K562 (cell line): ENCODE measurements around the gene REG3A.

ENCODE experiments used
- CREM ChIP-seq: IDR thresholded peaks from 2 replicates; pipeline ENCODE4 v1.6.1; 2014; ENCODE audit warnings: antibody characterized with exemption, low read depth
- EZH2 ChIP-seq: IDR thresholded peaks from 2 replicates; pipeline ENCODE4 v1.6.1; 2012; ENCODE audit warnings: low read depth, mild to moderate bottlenecking, inconsistent platforms, low read length, borderline replicate concordance
- KDM5B ChIP-seq: fragments of 200-600 bp; sonication (generic); IDR thresholded peaks from 2 replicates; pipeline ENCODE4 v1.6.1; 2012; ENCODE audit warnings: low read depth, mild to moderate bottlenecking, moderate library complexity, low read length, control low read depth, inconsistent platforms; ENCODE audit not compliant: insufficient replicate concordance
- KLF10 ChIP-seq: fragments of 250-450 bp; sonication (Bioruptor Pico); IDR thresholded peaks from 2 replicates; pipeline ENCODE4 v1.6.1; 2021; ENCODE audit warnings: matching md5 sums
- NFE2L1 ChIP-seq: fragments of 450-650 bp; IDR thresholded peaks from 2 replicates; pipeline ENCODE4 v1.6.1; 2016; ENCODE audit warnings: missing genetic modification characterization, low read depth, mild to moderate bottlenecking, missing compliant biosample characterization, moderate library complexity, borderline replicate concordance
- NFRKB ChIP-seq: fragments of 450-650 bp; IDR thresholded peaks from 2 replicates; pipeline ENCODE4 v1.6.1; 2016; ENCODE audit warnings: low read depth
- NONO ChIP-seq, 2 experiments: fragments of 200-400 bp in 1 of 2; fragments of 450-650 bp in 1 of 2; formaldehyde crosslinking in 1 of 2; IDR thresholded peaks; 2 replicates each; pipeline ENCODE4 v1.6.1; 2017; ENCODE audit warnings: low read depth in 2 of 2, mild to moderate bottlenecking in 2 of 2, moderate library complexity in 2 of 2, low read length in 1 of 2
- POLR2A ChIP-seq: fragments of 450-650 bp; conservative IDR thresholded peaks from 2 replicates; pipeline ENCODE4 v1.6.1; 2016
- ZKSCAN8 ChIP-seq: fragments of 200-800 bp; sonication (Bioruptor generic); IDR thresholded peaks from 2 replicates; pipeline ENCODE4 v1.6.1; 2016; ENCODE audit warnings: missing genetic modification characterization, missing compliant biosample characterization
- ZNF586 ChIP-seq: fragments of 450-650 bp; formaldehyde crosslinking; conservative IDR thresholded peaks from 2 replicates; pipeline ENCODE4 v1.4.0; 2020; ENCODE audit warnings: mild to moderate bottlenecking, moderate library complexity
- ZNF699 ChIP-seq: fragments of 250-450 bp; sonication (Bioruptor Pico); IDR thresholded peaks from 2 replicates; pipeline ENCODE4 v1.8.0; 2021; ENCODE audit warnings: mild to moderate bottlenecking, moderate library complexity; ENCODE audit not compliant: insufficient replicate concordance
- TF ChIP-seq, protein P1 (sequence below): sonication (generic); formaldehyde crosslinking; IDR thresholded peaks from 2 replicates; pipeline ENCODE4 v1.8.0; 2022; ENCODE audit warnings: missing genetic modification reagents, mild to moderate bottlenecking, moderate library complexity, borderline replicate concordance

- TF ChIP-seq ZNF699 (CRISPR knock-in tag) = no peak
- no peak for TF ChIP-seq CREM
- TF ChIP-seq NFE2L1 (tag) = no peak
- TF ChIP-seq KLF10 = no peak
- TF ChIP-seq ZKSCAN8 = no peak
- no peak for TF ChIP-seq POLR2A
- no peak for TF ChIP-seq NFRKB
- TF ChIP-seq NONO (IDR thresholded peaks at IDR 0.05; ENCODE audit: low read depth in 2 of 2, low read length in 1 of 2) = no peak
- no peak for TF ChIP-seq EZH2
- no peak for TF ChIP-seq KDM5B
- TF ChIP-seq, protein P1, sequence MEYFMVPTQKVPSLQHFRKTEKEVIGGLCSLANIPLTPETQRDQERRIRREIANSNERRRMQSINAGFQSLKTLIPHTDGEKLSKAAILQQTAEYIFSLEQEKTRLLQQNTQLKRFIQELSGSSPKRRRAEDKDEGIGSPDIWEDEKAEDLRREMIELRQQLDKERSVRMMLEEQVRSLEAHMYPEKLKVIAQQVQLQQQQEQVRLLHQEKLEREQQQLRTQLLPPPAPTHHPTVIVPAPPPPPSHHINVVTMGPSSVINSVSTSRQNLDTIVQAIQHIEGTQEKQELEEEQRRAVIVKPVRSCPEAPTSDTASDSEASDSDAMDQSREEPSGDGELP (CRISPR knock-in tag) = no peak
- TF ChIP-seq ZNF586 = no peak
Measured at GRCh38 chr2:79200762-79201161, 41.2 kb upstream of the REG3A start.
